ENCODE results near the gene DRGX.

The DRGX gene

DNA sequence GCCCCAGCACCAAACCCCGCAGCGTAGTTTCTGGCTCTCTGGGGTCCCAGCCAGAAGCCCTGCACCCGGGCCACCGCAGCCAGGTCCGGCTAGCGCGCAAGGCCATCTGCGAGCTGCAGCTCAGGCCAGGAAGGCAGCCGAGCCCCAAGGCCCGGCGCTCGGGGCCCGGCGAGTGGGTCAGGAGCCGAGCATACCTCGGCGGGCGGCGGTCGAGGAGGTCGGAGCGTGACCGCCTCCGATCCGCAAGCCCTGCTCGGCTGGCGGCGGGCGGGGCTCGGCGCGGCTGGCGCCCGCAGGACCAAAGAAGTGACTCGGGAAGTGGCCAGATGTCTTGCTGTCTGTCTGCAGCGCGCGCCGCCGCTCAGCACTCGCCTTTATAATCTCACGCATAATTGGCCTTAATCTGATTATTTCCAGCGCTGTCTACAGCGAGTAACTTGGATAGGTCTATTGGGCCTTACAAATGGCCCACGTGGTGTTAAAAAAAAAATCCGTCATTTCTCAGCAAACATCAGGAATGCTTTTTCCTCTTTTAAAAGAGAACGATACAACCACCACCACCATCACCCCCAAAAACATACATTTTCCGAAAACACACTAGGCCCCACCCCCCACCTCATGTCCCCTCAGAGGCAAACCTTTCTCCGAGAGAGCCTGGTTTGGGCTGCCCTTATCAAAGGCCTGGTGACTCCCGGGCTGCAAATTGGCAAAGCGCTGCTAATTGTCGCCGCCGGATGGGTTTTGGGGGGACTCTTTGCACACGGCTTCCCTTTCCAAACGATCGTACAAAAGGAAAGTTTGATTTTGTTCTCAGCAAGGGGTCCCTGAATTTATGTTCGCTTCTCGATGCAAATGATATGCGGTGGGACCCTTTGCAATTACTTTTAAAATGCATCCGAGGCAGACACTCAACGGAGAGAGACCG is at the start of gene DRGX:
DRGX (minus strand) TSS at position 349 of the 925 bp plus-strand sequence. CDS start 649 bp downstream, outside the sequence.
- no peak for DNase-seq

DNA sequence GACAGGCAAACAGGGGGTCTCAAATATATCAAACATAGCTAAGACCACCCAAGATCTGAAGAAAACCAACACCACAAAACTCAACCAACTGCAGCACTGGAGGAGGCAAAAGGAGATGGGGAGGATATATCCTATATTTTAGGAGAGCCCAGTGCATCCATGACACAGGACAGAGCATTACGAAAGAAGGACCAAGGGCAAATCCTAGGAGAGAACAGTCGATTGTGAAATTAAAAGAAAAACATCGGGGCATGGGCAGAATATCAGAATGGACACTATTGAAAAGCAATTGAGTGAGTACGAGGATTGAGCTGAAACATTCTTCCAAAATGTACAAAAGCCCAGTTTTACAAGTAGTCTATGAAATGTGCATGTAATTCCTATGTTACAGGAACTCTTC is 48.5 kb upstream of the DRGX start:
- DNase-seq, result no peak

DNA sequence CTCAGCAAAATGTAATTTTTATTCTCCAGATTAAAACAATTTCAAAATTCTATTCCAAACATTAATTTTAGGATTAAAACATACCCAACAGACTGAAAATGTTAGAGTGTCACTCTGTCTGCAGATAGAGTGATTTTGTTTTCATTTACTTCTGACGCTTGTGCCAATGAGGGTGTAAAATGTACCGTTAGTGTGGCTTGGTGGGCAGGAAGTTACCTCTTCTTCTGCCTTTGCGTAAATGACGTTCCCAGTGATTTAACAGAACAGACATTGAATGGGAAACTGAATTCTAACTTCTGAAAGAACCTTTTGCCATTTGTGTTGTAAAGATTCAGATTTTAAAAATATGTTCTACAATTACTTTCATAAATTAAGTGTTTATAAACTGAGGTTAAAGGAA is 47.0 kb upstream of the DRGX start:
- no peak for DNase-seq

DNA sequence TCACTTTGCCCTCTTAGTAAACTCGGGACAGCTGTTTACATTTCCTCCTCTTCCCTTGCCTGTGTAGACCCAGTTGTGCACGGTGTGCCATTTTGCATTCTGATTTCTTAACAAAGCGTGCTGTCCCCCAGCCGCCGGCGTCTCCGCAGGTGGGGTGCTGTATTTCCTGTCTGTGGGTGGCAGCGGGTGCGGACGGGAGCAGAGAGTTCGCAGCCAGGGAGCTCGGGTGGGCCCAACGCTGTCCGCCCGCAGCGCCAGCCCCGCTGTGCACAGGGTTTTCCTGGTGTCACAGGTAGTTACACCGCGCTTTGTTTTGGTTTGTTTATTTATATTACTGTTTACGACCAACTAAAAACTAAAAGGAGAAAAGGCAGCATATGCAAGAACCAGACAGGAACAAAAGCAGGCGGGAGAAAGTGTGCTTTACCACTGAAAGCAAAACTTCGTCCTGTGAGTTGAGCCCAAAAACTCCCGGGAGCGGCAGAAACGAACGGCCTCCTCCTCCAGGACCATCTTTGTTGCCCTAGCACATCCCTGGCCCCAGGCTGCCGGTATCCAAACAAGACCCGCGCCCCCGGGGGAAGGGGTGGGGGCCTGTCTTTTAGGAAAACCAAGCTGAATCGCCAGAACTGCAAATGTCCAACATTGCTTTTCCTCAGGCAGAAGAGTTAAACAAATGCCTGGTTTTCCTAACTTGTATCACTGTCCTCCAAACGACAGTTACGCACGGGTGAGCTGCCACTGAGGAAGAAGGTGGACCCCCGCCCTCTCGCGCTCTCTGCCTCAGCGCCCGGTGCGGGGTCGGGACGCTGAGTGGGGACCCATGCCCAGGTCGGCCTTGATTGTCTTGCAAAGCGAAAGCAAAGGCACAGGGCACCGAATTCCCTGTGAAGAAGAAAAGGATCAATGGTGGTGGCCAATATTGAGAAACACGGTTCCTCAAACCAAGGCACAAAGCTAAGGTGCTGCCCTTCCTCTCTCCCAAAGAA is 45.9 kb upstream of the DRGX start:
- DNase-seq, result no peak

- no peak for DNase-seq
Observed at GRCh38 chr10:49435225-49435624, 39.3 kb upstream of the DRGX start.

DNA sequence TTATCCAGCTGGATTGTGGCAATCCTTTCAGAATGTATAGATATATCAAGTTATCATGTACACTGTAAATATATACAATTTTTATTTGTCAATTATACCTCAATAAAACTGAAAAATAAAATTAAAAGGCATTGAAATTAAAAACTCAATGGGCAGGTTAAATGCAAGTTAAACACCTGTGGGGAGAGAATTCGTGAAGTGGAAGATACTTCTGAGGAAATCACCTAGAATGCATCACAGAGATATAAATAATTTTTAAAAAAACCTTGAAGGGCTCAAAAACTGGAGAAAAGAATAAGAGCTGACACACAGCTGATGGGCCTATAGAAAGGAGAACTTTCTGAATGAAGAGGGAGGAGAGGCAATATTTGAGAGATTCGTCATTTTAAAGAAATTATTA is 37.2 kb upstream of the DRGX start:
- no peak for DNase-seq

DNA sequence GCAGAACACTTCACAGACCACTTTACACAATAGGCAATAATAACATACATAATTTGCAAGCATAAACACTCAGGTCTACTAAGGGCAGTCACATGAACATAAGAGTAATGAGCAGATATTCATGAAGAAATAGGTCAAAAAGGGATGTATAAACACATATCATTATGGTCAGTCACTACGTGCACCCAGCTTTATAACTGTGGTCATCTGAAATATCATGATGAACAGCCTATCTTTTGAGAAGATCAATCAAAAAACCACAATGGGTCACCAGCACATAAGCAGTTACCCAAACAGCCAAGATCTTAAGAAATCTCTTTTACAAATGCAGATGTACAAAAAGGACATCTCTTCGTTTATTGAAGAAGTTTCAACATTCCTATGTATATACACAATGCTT is 35.5 kb upstream of the DRGX start:
- DNase-seq, result no peak

DNA sequence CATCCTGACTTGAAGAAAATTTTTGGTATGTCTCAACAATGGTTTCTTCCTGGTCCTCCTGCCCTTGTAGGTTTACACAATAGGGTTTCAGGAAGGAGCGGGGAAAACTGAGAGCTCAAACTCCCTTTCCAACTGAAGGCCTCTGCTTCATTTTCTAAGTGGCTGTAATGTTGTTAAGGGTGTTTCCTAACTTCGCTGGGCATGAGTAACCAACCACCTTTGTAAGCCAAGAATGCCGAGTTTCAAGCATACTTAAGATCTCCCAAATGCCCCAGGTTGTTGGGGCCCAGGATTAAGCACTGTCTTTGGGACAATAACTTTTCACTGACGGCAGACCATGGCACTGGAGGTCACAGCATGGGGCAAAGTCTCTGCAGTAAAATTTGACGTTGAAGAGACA is 33.6 kb upstream of the DRGX start:
- DNase-seq, result no peak

DNA sequence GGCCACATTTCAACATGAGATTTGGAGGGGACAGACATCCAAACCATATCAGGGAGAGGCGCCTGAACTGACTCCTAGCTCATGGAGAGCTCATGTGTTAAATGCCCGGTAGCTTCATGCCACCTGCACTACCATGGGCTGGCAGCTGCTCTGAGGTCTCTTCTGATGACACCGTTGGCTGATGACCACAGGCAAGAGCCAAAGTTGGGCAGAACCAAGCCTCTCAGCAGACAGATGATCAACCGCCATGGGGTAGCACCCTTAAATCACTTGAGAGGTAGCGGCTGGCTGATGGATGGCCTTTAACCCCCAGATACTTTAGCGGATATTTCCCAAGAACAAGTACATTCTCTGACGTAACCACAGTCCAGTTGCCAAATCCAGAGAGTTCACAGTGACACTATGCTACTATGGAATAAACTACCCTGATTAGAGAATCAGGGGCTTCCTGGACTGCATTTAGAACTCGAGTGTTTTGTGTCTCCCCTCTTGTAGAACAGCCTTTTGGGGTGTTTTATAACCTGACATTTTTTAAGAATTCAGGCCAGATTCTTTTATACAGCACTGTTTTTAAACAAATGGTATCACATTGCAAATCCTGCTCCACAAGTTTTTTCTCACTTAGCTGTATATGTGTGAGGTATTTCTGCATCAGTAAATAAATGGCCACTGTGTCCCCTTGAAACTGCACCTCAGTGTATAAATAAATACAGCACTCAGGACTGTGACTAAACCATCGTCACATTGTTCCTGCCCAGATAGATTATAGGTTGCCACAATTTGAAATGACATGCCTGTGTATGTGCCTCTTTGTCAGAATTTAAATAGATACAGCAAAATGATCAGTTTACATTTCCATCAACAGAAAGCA is 30.8 kb upstream of the DRGX start:
- no peak for DNase-seq

GRCh38 chr10:49419005-49419404 is 23.1 kb upstream of the DRGX start:
- DNase-seq, result no peak

DNA sequence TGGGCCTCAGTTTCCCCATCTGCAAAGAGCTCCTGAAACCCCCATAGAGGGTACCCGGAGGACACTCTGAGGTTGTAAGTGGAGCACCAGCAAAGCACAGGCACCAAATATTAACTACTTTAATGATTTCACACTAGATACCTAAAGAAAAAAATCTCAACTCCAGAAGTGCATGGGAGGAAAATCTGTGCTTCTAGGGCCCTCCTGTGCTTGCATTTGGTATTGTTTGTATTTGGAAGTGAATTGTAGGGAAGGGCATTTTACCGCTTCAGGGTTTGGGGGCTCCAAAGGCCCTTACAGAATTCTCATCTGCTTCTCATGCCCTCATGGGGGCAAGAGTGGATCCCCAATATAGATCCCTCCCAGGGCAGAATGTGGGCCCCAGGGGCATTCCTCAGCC is 22.4 kb upstream of the DRGX start:
- no peak for DNase-seq

- no peak for DNase-seq
Observed at GRCh38 chr10:49418053-49418326, 22.1 kb upstream of the DRGX start.

DNA sequence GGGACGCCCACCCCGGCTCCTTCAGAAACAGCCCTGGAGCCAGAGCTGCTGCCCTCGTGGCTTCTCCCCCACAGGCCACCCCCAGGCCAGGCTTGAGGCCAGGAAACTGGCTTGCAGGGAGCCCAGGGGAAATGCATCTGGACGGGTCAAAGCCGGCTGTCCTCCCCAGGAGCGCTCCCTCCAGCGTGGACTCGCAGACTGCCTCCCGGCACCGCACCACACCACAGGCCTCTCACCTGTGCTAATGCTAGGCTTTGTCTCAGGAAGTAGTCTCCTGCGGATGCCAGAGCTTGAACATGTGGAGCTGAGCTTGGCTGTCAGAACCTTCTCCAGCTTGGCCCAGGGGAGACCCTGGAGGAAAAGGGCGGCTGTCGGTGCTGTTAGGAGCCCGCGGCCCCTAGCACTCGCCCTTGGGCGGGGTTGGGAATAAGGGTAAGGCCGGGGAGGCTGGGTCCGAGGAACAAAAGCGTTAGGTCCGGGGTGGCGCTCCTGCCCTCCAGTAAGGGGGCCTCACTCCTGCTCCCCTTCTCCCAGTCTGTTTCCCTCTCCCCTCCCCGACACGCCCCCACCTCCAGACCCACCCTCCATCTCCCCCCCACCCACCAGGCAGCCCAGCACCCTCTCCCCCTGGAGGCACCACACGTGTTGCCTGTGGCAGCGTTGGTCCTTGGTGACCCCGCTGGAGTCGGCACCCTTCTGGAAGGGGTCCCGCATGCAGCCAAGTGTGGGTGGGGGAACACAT is 21.6 kb upstream of the DRGX start:
- DNase-seq, result no peak

- no peak for DNase-seq
Observed at GRCh38 chr10:49415846-49416245, 20.0 kb upstream of the DRGX start.

GRCh38 chr10:49415109-49415508 is 19.2 kb upstream of the DRGX start:
- DNase-seq, result no peak

DNA sequence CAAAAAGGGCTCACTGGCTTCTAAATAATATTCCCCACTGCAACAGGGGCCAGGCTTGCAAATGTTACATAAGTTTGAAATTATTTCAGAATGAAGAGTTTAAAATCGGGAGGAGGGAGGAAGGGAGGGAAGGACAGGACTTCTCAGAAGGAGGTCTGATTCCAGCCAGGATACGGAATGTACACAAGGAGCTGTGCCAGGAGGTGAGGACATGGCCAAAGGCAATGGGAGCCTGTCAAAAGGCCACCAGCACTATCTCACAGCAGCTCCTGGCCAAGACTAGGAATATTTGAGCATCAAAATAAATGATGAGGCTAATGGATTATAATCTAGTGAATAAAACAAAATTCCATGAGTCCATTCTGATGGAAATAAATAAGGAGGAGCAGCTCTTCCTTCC is 18.6 kb upstream of the DRGX start:
- no peak for DNase-seq

DNA sequence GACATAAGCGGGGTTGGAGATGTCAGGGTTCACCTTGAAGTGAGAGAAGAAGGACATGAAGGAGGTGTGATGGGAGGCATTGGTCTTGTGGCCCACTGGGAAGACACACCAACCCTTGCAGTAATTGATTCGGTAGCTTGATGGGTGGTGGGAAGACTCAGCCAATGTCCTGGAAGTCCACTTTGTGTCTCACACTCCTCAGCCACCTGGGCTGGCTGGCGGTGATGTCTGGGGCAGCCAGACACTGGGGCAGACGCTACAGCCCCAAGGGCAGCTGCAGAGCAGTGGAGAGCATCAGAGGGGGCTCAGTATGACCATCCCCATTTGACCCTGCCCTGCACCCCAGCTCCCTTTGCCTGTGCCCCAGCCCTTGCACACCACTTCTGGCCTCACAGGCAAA is 16.7 kb upstream of the DRGX start:
- DNase-seq, result no peak

DNA sequence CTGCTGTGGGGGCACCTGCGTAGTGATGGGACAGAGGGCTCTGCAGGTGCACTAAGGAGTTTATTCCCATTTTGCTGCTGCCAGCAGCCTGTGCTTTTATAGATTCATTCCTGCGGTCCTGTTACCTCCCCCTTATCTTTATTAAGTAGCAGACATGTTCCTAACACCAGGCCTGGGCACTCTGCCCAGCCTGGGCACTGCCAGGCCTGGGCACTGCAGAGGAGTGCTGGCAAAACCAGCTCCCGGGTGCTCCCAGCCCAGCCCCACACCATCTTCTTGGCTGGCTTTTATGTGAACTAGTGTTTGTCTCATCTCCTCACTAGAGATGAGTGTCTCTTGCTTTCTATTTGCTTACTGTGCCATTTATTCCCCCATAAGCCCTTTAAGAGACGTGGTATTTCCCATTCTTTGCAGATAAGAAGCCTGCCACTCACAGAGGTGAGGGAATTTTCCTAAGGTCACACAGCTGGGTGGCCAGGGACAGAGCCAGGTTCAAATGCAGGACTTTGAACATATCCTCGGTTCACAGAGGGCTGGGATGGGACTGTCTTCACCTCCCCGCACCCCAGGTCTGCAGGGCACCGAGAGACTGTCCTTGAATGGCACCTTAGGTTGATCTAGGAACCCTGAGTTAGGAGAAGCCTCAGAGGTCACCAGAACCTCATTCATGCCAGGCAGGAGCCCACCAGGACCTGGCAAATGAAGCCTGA is 14.6 kb upstream of the DRGX start:
- DNase-seq, result no peak

DNA sequence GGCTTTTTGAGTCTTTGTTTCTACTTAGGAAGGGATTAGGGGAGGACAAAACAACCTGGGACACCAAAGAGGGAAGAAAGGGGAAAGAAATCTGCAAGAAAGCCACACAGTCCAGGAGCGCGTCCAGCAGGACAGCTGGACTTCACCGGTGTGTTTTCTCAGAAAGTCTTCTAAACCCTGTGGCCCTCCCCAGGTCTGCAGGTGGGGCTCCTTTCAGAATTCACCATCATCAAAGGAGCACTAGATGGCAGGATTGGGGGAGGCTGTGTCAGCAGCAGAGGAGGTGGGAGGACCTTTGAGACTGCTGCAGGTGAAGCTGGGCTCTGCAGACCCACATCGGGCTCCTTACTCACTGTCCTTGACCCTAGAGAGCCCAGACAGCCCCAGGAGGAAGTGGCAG is 13.9 kb upstream of the DRGX start:
- DNase-seq, result no peak

DNA sequence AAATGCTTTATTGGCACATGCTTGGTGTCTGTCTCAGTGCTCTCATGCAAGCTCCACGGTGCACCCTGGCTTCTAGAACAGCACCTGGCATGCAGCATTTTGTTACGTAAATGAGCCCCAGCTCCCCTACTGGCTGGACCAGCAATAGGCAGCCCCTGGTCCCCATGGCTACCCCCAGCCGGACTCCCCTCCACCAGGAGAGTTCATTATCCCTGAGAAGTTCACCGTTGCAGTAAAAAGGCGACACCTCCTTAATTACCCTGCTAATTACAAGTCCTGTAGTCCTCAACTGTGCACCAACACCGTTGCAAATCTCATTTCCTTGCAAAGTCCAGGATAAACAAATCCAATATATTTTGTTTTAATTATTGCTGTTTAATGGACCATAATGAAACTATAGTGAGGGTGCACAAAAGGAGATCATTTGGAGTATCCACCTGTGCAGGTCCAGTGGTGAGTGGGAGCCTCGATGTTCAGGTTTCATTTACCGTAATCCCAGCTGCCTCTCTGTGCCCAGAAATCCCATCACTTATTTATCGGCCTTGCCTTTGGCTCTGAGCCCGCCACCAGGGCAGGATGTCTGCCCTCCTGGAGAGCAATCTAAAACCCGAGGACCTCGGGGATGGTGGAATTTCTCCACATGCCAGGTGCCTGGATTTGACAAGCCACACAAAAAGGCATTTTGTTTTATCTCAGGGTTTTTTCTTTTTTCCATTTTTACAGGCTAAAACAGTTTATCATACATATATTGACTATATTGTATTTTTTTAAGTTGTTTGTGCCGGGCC is 12.8 kb upstream of the DRGX start:
- no peak for DNase-seq

All from activated CD8-positive, alpha-beta memory T cell treated with anti-CD3 and anti-CD28 coated beads, Interleukin-2, amount 50 U/mL, for 48 hours (primary cell).